Activated naive CD4-positive, alpha-beta T cell treated with anti-CD3 and anti-CD28 coated beads, Interleukin-2, amount 50 U/mL, for 72 hours (primary cell): ENCODE measurements around the gene XIAP. TPM values are rescaled to one million over a fixed set of nuclear protein-coding genes. Genes with fewer than 3 reads are reported as not detected.
"Not testable (repeated sequence)": the region's sequence is repeated elsewhere in the genome, so short reads cannot be mapped to it uniquely, and the experiment has no call there.

ENCODE experiments used
- ATAC-seq, 2 donors: fragments of 150-1000 bp; cut with Tn5 transposase; 2 replicates each; pipeline ENCODE4 v1.10.0; 2021; ENCODE audit warnings: mild to moderate bottlenecking in 2 of 2, moderate library complexity in 2 of 2
- DNase-seq, 2 donors: peaks; one replicate each; pipeline ENCODE4 v3.0.0; 2021 to 2022; ENCODE audit warnings: low spot score in 2 of 2
- H3K27ac Mint-ChIP-seq, 2 donors: one replicate each; pipeline ENCODE4 v1.8.0; 2022; ENCODE audit warnings: mild to moderate bottlenecking in 2 of 2, mixed read lengths in 2 of 2
- H3K36me3 Mint-ChIP-seq, 2 donors: one replicate each; pipeline ENCODE4 v1.8.0; 2022; ENCODE audit warnings: mixed read lengths in 2 of 2
- H3K9me3 Mint-ChIP-seq, 2 donors: one replicate each; pipeline ENCODE4 v1.8.0; 2022; ENCODE audit warnings: mixed read lengths in 2 of 2
- total RNA-seq, 2 donors: library from RNA; stranded (reverse); gene quantifications; one replicate each; pipeline ENCODE4 v1.2.3, GENCODE V29; 2022

The XIAP gene
- total RNA-seq, 2 donors from 2014 or later, result 20.2 to 36.0 TPM

- Mint-ChIP-seq H3K36me3 (peaks cover 0 to 2% of the 10 kb centered on the region in 2 donors), H3K27ac (no peak overlapping the region), H3K9me3 (peaks cover 0 to 6% of the 10 kb centered on the region in 2 donors)
- ATAC-seq, result peak; percentile 26 to 96
- peak in 1 of 2 donors; percentile 7 for DNase-seq
Measured at GRCh38 chrX:123854329-123854728, 5.5 kb upstream of the XIAP start.

- peaks cover 6 to 11% of the 10 kb centered on the region in 2 donors for H3K36me3 Mint-ChIP-seq
- ATAC-seq (peak; percentile 1 to 34), DNase-seq (no peak)
- H3K9me3 Mint-ChIP-seq, result peaks cover 0 to 6% of the 10 kb centered on the region in 2 donors
- H3K27ac Mint-ChIP-seq, result peak overlapping the region; percentile 88
Measured at GRCh38 chrX:123859409-123859845, 426 bp upstream of the XIAP start.

GRCh38 chrX:123860983-123861382 is 1.1 kb downstream of the XIAP start:
- no peak for DNase-seq
- ATAC-seq, result no peak
- Mint-ChIP-seq H3K36me3 (peaks cover 11 to 12% of the 10 kb centered on the region in 2 donors), H3K9me3 (peaks cover 0 to 6% of the 10 kb centered on the region in 2 donors), H3K27ac (peak overlapping the region; percentile 88 to 90)

- ATAC-seq (peak; percentile 96 to 99), DNase-seq (no peak)
- peak overlapping the region in 1 of 2 donors; percentile 79 for H3K27ac Mint-ChIP-seq
- no peaks in the 10 kb centered on the region for H3K9me3 Mint-ChIP-seq
- H3K36me3 Mint-ChIP-seq, result peaks cover 0 to 6% of the 10 kb centered on the region in 2 donors
Measured at GRCh38 chrX:123869488-123869887, 9.6 kb downstream of the XIAP start.

GRCh38 chrX:123871309-123871708 is 11.5 kb downstream of the XIAP start:
- ATAC-seq, result no peak
- Mint-ChIP-seq H3K27ac (no peak overlapping the region), H3K36me3 (no peaks in the 10 kb centered on the region), H3K9me3 (no peaks in the 10 kb centered on the region)
- DNase-seq, result no peak

GRCh38 chrX:123873956-123874355 is 14.1 kb downstream of the XIAP start:
- no peaks in the 10 kb centered on the region for H3K36me3 Mint-ChIP-seq
- no peak overlapping the region for H3K27ac Mint-ChIP-seq

GRCh38 chrX:123876177-123876576 is 16.3 kb downstream of the XIAP start:
- H3K27ac Mint-ChIP-seq, result no peak overlapping the region
- ATAC-seq (no peak), DNase-seq (no peak)
- no peaks in the 10 kb centered on the region for H3K9me3 Mint-ChIP-seq
- H3K36me3 Mint-ChIP-seq, result no peaks in the 10 kb centered on the region

More at GRCh38 chrX:123873956-123874355, 14.1 kb downstream of the XIAP start:
- H3K9me3 Mint-ChIP-seq, result no peaks in the 10 kb centered on the region
- no peak for ATAC-seq
- DNase-seq, result no peak

GRCh38 chrX:123876844-123877243 is 17.0 kb downstream of the XIAP start:
- H3K36me3 Mint-ChIP-seq, result no peaks in the 10 kb centered on the region
- no peak overlapping the region for H3K27ac Mint-ChIP-seq
- H3K9me3 Mint-ChIP-seq, result no peaks in the 10 kb centered on the region
- ATAC-seq, result no peak
- DNase-seq, result no peak

- Mint-ChIP-seq H3K9me3 (no peaks in the 10 kb centered on the region), H3K27ac (no peak overlapping the region), H3K36me3 (no peaks in the 10 kb centered on the region)
- ATAC-seq (peak; percentile 43 to 56), DNase-seq (no peak)
Measured at GRCh38 chrX:123878252-123878721, 18.4 kb downstream of the XIAP start.

- no peak overlapping the region for H3K27ac Mint-ChIP-seq
Measured at GRCh38 chrX:123881330-123881729, 21.5 kb downstream of the XIAP start.

GRCh38 chrX:123882391-123882790 is 22.5 kb downstream of the XIAP start:
- no peak overlapping the region for H3K27ac Mint-ChIP-seq
- ATAC-seq, result no peak
- H3K36me3 Mint-ChIP-seq, result no peaks in the 10 kb centered on the region
- no peak for DNase-seq
- no peaks in the 10 kb centered on the region for H3K9me3 Mint-ChIP-seq

More at GRCh38 chrX:123881330-123881729, 21.5 kb downstream of the XIAP start:
- DNase-seq, result no peak
- no peaks in the 10 kb centered on the region for H3K36me3 Mint-ChIP-seq
- ATAC-seq, result no peak
- H3K9me3 Mint-ChIP-seq, result no peaks in the 10 kb centered on the region

- Mint-ChIP-seq H3K9me3 (no peaks in the 10 kb centered on the region), H3K27ac (no peak overlapping the region), H3K36me3 (no peaks in the 10 kb centered on the region)
- DNase-seq, result no peak
- no peak for ATAC-seq
Measured at GRCh38 chrX:123884809-123885408, 25.1 kb downstream of the XIAP start.

GRCh38 chrX:123899701-123900100 is 39.8 kb downstream of the XIAP start:
- H3K36me3 Mint-ChIP-seq, result no peaks in the 10 kb centered on the region
- ATAC-seq, result peak in 1 of 2 donors; percentile 41
- H3K27ac Mint-ChIP-seq, result no peak overlapping the region

GRCh38 chrX:123903261-123903660 is 43.4 kb downstream of the XIAP start:
- H3K9me3 Mint-ChIP-seq, H3K27ac Mint-ChIP-seq, H3K36me3 Mint-ChIP-seq, ATAC-seq, DNase-seq: not testable (repeated sequence)

More at GRCh38 chrX:123899701-123900100, 39.8 kb downstream of the XIAP start:
- no peak for DNase-seq
- H3K9me3 Mint-ChIP-seq, result no peaks in the 10 kb centered on the region

- DNase-seq, result no peak
- ATAC-seq, result no peak
- Mint-ChIP-seq H3K36me3 (no peaks in the 10 kb centered on the region), H3K27ac (no peak overlapping the region), H3K9me3 (no peaks in the 10 kb centered on the region)
Measured at GRCh38 chrX:123905332-123905731, 45.5 kb downstream of the XIAP start.

- DNase-seq (no peak), ATAC-seq (peak in 1 of 2 donors; percentile 47)
- Mint-ChIP-seq H3K27ac (peak overlapping the region in 1 of 2 donors; percentile 27), H3K36me3 (no peaks in the 10 kb centered on the region), H3K9me3 (no peaks in the 10 kb centered on the region)
Measured at GRCh38 chrX:123906557-123907316, 46.9 kb downstream of the XIAP start.

GRCh38 chrX:123909523-123909922 is 49.7 kb downstream of the XIAP start:
- ATAC-seq (no peak), DNase-seq (no peak)
- Mint-ChIP-seq H3K27ac (no peak overlapping the region), H3K36me3 (no peaks in the 10 kb centered on the region), H3K9me3 (no peaks in the 10 kb centered on the region)
